Thymus (tissue), 11 donors: ENCODE measurements around the gene TFDP1. TPM values are rescaled to one million over a fixed set of nuclear protein-coding genes. Genes with fewer than 3 reads are reported as not detected.

Experiments used
- DNase-seq, 9 donors: peaks; one replicate each; pipeline ENCODE4 v3.0.0-alpha.2; 2013; ENCODE audit warnings: low spot score in 9 of 9, low read depth in 6 of 9, missing footprints in 1 of 9
- H3K27ac ChIP-seq, 2 donors: one replicate each; pipeline ENCODE4 v1.5.1; 2013; ENCODE audit warnings: control low read depth in 1 of 2, low read depth in 1 of 2, low read length in 1 of 2, mild to moderate bottlenecking in 1 of 2, moderate library complexity in 1 of 2
- H3K27me3 ChIP-seq, 2 donors: one replicate each; pipeline ENCODE4 v1.5.1; 2013; ENCODE audit warnings: low read length in 1 of 2; ENCODE audit not compliant: control insufficient read depth in 2 of 2, insufficient read depth in 1 of 2
- H3K36me3 ChIP-seq, 2 donors: one replicate each; pipeline ENCODE4 v1.5.1; 2013; ENCODE audit warnings: low read length in 1 of 2, mild to moderate bottlenecking in 1 of 2, moderate library complexity in 1 of 2; ENCODE audit not compliant: control insufficient read depth in 2 of 2, insufficient read depth in 2 of 2
- H3K4me1 ChIP-seq, 2 donors: one replicate each; pipeline ENCODE4 v1.5.1; 2013; ENCODE audit warnings: low read length in 2 of 2; ENCODE audit not compliant: control insufficient read depth in 2 of 2, insufficient read depth in 2 of 2
- H3K4me3 ChIP-seq, 2 donors: one replicate each; pipeline ENCODE4 v1.5.1; 2013; ENCODE audit warnings: low read length in 2 of 2, control low read depth in 1 of 2, mild to moderate bottlenecking in 1 of 2
- H3K9me3 ChIP-seq, 2 donors: one replicate each; pipeline ENCODE4 v1.5.1; 2013; ENCODE audit warnings: low read length in 1 of 2, mild to moderate bottlenecking in 1 of 2; ENCODE audit not compliant: control insufficient read depth in 2 of 2, insufficient read depth in 1 of 2
- WGBS: extraction: QIAGEN DNeasy Blood & Tissue Kit; methylation state at CpG from one replicate; pipeline ENCODE4 v1.1.7; 2013; 5-methylcytosine and 5-hydroxymethylcytosine counted together
- polyA plus RNA-seq: library from polyadenylated mRNA; stranded (reverse); fragments of 200-250 nt; gene quantifications from one replicate; pipeline ENCODE4 v1.2.3, GENCODE V29; 2013
- total RNA-seq: library from RNA; stranded (reverse); fragments of 120-200 nt; gene quantifications from one replicate; pipeline ENCODE4 v1.2.4, GENCODE V29; 2013
- donor health status: healthy.

The TFDP1 gene
- total and polyA plus RNA-seq, 2 donors, result 30.0 to 46.3 TPM

DNA sequence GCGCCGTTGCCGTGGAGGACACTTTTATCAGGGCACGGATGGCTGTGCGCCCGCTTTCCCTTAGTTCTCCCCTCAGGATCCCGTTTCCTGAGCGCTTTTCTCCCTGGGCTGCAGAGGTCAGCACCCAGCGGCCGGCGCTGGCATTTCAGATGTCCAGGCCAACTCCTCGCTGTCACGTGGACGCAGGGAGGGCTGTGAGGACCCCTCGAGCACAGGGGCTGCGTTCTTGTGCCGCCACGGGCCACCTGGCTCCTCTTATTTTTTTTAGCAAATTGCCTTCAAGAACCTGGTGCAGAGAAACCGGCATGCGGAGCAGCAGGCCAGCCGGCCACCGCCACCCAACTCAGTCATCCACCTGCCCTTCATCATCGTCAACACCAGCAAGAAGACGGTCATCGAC lies 51.2 kb downstream of the TFDP1 start:
- DNase-seq, result no peak
- 99% methylated on average over 25 of the region's 25 CpGs for WGBS

DNA sequence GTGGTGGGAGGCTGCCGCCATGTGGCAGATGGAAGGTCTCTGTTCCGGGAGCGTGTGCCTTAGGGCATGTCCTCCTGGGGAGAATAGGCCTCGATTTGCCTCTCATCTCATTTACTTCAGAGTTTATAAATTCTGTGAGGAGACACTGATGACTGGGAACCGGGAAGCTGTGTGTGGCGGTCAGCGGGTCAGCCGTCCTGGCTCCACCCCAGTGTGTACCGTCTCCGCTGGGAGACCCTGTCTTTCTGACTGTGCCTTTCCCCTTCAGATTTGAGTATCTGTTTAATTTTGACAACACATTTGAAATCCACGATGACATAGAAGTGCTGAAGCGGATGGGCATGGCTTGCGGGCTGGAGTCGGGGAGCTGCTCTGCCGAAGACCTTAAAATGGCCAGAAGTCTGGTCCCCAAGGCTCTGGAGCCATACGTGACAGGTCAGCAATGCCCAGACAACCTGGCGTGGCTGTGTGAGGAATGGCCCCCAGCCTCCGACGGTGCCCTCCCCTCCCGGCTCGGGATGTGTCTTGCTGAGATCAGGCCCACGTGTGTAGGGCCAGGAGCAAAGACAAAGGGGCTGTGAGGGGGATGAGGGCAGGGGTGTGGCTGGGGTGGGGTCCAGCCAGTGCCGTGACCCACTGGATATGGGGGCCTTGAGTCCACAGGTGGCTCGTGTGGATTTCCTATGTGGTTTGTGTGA lies 51.9 kb downstream of the TFDP1 start:
- peaks cover 68 to 92% of the 10 kb centered on the region in 2 donors for H3K36me3 ChIP-seq
- peaks cover 0 to 13% of the 10 kb centered on the region in 2 donors for H3K4me1 ChIP-seq
- DNase-seq, result no peak
- no peak overlapping the region for H3K4me3 ChIP-seq
- 98% methylated on average over 24 of the region's 24 CpGs for WGBS
- no peak overlapping the region for H3K27ac ChIP-seq
- H3K9me3 ChIP-seq, result peaks cover 0 to 6% of the 10 kb centered on the region in 2 donors
- no peaks in the 10 kb centered on the region for H3K27me3 ChIP-seq

More for the DNA sequence above, 51.2 kb downstream of the TFDP1 start:
- Histone ChIP-seq H3K36me3 (peaks cover 70 to 91% of the 10 kb centered on the region in 2 donors), H3K27me3 (no peaks in the 10 kb centered on the region), H3K27ac (no peak overlapping the region), H3K9me3 (peaks cover 0 to 5% of the 10 kb centered on the region in 2 donors), H3K4me3 (no peak overlapping the region), H3K4me1 (peaks cover 0 to 13% of the 10 kb centered on the region in 2 donors)

DNA sequence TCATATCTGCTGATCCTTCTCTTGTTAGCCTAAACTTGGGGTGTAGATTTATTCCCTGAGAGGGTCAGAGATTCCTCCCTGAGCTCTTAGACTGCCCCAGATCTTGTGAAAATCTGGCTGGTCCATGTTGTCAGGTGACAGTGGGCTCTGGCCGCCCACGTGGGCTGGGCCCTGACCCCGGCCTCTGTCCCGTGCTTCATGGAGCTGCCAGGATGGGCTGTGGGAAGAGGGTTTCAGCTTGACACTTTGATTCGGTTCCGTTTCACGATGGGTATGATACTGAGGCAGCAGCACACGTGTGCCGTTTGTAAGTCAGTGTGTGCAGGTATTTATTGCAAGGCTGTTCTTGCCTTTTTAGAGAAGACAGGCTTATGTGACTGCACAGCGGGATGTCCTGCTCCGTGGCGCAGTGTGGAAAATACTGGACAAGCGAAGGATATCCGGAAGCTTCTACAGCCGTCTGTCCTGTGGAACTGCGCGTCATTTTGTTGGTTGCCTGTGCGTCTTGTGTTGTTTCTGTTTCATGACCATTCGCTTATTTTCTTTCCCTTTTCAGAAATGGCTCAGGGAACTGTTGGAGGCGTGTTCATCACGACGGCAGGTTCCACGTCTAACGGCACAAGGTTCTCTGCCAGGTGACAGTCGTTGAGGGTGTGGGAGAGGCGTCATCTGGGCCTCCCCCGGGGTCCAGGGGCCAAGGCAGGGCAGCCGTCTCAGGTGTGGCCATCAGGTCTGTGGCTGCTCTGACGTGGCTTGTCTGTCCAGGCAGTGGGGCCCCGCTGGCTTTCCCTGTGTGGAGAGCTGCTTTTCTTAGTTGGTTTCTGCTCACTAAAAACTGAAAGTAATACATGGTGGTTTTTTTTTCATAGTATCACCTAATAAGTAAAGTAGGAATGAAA lies 53.0 kb downstream of the TFDP1 start:
- H3K4me1 ChIP-seq, result peaks cover 0 to 13% of the 10 kb centered on the region in 2 donors
- H3K9me3 ChIP-seq, result peaks cover 0 to 7% of the 10 kb centered on the region in 2 donors
- no peak overlapping the region for H3K27ac ChIP-seq
- H3K27me3 ChIP-seq, result no peaks in the 10 kb centered on the region
- WGBS, result 96% methylated on average over 30 of the region's 30 CpGs
- no peak for DNase-seq
- peaks cover 65 to 93% of the 10 kb centered on the region in 2 donors for H3K36me3 ChIP-seq
- H3K4me3 ChIP-seq, result no peak overlapping the region

DNA sequence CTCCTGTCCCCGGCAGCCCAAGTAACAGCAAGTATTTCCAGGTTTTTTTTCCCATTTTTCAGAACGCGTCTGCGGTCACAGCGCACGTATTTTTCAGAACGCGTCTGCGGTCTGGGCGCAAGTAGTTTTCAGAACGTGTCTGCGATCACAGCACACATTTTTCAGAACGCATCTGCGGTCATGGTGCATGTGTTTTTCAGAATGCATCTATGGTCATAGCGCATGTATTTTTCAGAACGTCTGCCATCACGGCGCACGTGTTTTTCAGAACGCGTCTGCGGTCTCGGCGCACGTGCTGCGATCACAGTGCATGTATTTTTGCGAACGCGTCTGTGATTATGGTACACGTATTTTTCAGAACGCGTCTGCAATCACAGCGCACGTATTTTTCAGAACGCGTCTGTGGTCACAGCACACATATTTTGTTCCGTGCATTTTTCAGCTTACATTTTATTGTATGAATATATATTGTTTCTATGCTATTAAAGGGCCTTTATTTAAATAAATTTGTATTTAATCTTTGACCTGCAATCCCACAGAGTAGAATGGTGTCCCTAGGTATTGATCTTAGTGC lies 53.7 kb downstream of the TFDP1 start:
- Histone ChIP-seq H3K9me3 (peaks cover 0 to 7% of the 10 kb centered on the region in 2 donors), H3K4me3 (no peak overlapping the region), H3K4me1 (peaks cover 0 to 13% of the 10 kb centered on the region in 2 donors), H3K27ac (no peak overlapping the region), H3K27me3 (no peaks in the 10 kb centered on the region), H3K36me3 (peaks cover 65 to 85% of the 10 kb centered on the region in 2 donors)
- DNase-seq, result no peak
- WGBS, result 98% methylated on average over 37 of the region's 37 CpGs

DNA sequence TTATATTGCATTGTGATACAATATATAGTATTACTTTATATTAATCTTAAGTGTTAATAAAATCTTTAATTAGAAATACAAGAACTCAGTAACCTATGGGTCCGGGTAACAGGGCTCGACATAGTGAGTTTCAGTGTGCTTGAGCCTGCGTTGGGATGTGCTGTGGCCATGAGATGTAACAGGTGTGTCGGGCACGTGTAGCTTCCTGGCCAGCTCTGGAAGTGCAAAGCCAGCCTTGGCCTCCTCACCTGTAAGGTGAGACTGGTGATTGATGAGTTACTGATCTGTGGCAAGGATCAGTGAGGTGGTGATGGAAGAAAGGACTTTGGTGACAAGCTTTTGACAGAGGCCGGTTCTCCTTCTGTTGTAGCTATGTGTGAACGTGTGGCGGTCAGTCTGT lies 54.3 kb downstream of the TFDP1 start:
- Histone ChIP-seq H3K27me3 (no peaks in the 10 kb centered on the region), H3K27ac (no peak overlapping the region), H3K9me3 (peaks cover 0 to 7% of the 10 kb centered on the region in 2 donors), H3K4me3 (no peak overlapping the region), H3K4me1 (peaks cover 0 to 10% of the 10 kb centered on the region in 2 donors), H3K36me3 (peaks cover 60 to 81% of the 10 kb centered on the region in 2 donors)
- WGBS, result 98% methylated on average over 8 of the region's 8 CpGs
- DNase-seq, result no peak

DNA sequence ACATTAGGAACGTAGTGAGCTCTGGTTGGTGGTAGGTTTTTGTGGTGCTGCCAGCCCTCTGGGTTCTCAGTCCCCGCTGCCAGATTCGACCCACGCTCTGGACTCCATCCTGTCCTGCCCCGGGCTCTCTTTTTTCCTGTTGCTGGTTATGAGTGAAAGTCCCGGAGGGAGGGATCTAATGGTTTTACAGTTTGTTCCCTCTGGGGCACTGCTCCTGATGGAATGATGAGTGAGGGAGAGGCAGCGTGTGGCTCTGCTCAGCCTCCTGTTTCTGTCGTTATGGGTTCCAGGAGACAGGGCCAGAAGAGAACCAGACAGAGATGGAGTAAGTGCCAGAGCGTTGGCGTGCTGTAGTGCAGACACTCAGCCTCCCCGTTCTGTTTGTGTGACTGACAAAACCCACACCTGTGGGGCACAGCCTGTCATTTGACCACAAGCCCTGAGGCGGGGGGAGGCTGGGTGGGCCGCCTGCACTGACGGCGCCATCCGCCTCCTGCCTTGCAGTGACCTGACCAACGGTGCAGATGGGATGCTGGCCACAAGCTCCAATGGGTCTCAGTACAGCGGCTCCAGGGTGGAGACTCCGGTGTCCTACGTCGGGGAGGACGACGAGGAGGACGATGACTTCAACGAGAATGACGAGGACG lies 55.2 kb downstream of the TFDP1 start:
- WGBS, result 97% methylated on average over 27 of the region's 27 CpGs
- peaks cover 55 to 71% of the 10 kb centered on the region in 2 donors for H3K36me3 ChIP-seq
- DNase-seq, result no peak
- peaks cover 0 to 6% of the 10 kb centered on the region in 2 donors for H3K4me1 ChIP-seq
- H3K27ac ChIP-seq, result no peak overlapping the region
- no peak overlapping the region for H3K4me3 ChIP-seq
- H3K27me3 ChIP-seq, result no peaks in the 10 kb centered on the region
- H3K9me3 ChIP-seq, result peaks cover 0 to 7% of the 10 kb centered on the region in 2 donors

DNA sequence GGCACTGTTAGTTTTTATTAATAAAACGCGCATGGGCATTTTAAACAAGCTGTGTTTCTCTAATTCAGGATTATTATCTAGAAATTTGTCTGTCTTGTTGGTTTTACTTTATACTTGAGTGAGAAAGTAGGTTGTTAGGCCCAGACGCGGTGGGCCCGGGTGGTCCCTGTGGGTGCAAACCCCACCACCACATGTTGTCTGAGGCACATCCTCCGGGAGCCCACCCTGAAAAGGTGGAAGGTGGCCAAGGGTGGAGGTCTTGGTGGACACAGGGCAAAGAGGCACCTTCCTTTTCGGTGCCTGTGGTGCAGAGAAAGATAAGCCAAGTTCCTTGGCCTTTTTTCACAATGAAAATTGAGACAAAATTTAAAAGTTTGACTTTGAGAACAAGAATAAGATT lies 56.9 kb downstream of the TFDP1 start:
- no peak for DNase-seq
- Histone ChIP-seq H3K4me3 (no peak overlapping the region), H3K36me3 (peaks cover 39 to 55% of the 10 kb centered on the region in 2 donors), H3K27me3 (no peaks in the 10 kb centered on the region), H3K27ac (no peak overlapping the region), H3K4me1 (peaks cover 0 to 4% of the 10 kb centered on the region in 2 donors), H3K9me3 (peaks cover 0 to 4% of the 10 kb centered on the region in 2 donors)
- 91% methylated on average over 7 of the region's 7 CpGs for WGBS

DNA sequence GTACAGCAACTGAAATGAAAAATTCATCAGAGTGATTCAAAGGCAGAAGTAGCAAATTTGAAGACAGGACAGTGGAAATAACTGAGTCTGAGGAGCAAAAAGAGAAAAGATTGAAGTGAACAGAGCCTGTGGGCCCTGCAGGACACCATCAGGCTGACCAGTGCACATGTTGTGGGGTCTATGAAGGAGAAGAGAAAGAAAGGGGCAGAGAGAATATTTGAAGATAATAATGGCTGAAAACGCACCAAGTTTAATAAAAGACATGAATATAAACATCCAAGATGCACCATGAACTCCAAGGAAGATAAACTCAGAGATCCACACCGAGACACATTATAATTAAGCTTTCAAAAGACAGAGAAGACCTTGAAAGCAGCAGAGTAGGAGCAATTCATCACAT lies 58.0 kb downstream of the TFDP1 start:
- Histone ChIP-seq H3K27ac (no peak overlapping the region), H3K4me1 (peaks cover 0 to 14% of the 10 kb centered on the region in 2 donors), H3K27me3 (no peaks in the 10 kb centered on the region), H3K36me3 (peaks cover 28 to 43% of the 10 kb centered on the region in 2 donors), H3K9me3 (peaks cover 0 to 2% of the 10 kb centered on the region in 2 donors), H3K4me3 (no peak overlapping the region)
- no peak for DNase-seq
- WGBS, result 98% methylated on average over 2 of the region's 2 CpGs
